HCEC 1CT (cell line): ENCODE data around the gene MTX3.

Experiments used
- DNase-seq: peaks from one replicate; pipeline ENCODE4 v3.0.0-alpha.2; 2017

MTX3 gene, protein sequence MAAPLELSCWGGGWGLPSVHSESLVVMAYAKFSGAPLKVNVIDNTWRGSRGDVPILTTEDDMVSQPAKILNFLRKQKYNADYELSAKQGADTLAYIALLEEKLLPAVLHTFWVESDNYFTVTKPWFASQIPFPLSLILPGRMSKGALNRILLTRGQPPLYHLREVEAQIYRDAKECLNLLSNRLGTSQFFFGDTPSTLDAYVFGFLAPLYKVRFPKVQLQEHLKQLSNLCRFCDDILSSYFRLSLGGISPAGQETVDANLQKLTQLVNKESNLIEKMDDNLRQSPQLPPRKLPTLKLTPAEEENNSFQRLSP

DNA sequence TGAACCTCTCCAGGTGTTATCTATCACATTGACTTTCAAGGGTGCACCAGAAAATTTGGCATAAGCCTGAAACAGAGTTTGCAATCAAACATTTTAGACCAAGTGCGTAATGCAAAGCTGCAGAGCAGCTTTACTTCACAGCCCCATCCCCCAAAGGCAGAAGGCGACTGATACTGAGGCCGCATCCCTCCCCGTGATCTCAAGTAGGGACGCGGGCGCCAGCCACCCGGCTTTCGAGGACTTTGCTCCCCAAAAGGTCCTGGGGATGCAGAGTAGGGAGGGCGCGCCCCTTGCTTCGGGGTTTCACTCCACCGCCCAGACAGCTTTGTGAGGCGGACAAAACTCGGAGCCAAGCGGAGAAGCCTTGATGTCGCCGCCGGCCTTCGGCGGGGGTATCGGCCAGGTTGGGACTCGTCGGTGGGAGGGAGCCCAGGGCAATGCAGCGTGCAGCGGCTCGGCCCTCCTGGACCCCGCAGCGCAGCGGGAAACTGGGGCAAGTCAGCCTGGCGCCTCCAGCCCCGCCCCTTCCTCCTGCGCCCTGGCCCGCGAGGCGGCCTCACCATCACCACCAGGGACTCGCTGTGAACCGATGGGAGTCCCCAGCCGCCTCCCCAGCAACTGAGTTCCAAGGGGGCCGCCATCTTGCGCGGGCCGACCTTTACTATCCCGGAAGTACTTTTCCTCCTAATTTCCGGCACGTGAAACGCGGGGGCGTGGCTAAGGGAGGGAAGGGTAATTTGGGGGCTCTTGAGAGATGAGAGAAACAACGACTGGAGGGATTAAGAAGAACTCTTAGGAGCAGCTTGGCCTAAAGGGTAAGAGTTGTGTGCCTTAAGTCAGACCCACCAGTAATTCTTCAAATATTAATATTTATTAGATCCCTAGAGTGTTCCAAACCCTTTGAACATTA lies at the start of gene MTX3:
Gene MTX3, minus strand, starts transcription at position 665 of the 910 bp plus-strand sequence. Its CDS starts 24 bp downstream, at position 641.
- DNase-seq = peak; percentile 84

DNA sequence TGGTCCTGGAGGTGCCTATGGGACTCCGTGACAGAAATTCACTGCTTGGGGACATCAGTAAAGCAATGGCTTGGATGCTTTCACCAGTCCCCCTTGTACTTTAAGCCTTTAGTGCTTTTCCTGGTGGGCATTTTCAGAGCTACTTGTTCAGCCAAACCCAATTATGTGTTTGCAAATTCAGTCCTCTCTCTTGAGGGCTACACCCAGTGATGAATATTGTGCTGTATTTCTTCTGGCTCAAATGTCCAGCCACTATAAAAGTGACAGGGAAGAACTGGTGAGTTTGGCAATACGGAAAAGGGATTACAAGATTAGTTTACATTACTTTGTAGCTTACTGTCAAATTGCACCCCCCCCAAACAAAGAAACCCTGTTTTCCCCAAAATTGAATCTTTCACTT lies 48.6 kb upstream of the MTX3 start:
- no peak for DNase-seq

DNA sequence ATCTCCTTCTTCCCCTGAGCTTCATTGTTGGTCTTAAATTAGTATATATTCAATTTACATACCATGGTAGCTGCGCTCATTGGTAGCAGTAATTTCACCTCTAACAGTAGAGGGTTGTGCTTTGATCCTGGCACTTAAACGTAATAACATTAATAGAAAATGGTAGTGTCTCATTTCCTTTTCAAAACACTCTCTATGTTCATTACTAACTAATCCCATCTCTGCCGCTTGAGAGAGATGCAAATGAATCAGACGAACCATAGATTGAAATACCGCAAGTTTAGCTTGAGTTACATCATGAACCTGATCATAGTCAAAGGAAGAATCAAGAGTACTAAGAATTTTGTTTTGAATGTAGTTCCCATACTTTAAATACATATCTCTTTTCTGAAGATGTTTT lies 46.3 kb upstream of the MTX3 start:
- DNase-seq = no peak

DNA sequence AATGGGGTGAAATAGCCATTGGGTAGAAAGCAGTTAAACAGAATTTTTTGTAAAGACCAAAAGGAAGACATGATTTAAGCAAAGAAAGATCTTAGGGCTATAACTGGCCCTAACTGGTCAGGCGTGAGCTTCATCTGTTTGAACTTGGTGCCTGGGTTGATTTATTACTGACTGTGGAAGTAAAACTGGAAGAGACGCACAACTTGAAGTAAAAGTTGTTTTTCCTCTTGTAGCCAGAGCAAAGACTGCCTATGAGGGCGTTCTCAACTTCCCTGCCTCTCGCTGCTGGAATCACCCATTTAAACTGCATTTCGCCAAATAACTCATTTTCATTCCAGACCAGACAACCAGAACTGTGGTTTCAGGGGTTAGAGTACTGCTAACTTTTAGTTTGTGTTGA lies 45.6 kb upstream of the MTX3 start:
- DNase-seq = no peak

DNA sequence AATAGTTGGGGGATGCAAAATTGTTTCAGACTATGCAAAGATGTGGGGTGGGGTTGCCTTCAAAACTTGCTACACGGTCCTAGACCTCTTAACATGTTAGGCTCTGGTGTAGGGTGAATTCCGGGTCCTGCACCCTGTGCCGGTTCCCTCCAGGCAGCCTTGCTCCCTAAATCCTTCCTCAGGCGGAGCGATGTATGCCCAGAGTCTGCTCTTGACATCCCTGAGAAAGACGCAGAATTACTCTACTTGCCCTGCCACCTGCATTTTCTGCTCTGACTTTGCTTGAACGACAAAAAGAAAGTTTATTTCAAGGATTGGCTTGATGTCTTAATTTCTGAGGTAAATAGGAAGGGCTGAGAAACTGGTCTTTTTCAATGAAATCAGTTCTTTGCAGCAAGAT lies 44.8 kb upstream of the MTX3 start:
- no peak for DNase-seq

DNA sequence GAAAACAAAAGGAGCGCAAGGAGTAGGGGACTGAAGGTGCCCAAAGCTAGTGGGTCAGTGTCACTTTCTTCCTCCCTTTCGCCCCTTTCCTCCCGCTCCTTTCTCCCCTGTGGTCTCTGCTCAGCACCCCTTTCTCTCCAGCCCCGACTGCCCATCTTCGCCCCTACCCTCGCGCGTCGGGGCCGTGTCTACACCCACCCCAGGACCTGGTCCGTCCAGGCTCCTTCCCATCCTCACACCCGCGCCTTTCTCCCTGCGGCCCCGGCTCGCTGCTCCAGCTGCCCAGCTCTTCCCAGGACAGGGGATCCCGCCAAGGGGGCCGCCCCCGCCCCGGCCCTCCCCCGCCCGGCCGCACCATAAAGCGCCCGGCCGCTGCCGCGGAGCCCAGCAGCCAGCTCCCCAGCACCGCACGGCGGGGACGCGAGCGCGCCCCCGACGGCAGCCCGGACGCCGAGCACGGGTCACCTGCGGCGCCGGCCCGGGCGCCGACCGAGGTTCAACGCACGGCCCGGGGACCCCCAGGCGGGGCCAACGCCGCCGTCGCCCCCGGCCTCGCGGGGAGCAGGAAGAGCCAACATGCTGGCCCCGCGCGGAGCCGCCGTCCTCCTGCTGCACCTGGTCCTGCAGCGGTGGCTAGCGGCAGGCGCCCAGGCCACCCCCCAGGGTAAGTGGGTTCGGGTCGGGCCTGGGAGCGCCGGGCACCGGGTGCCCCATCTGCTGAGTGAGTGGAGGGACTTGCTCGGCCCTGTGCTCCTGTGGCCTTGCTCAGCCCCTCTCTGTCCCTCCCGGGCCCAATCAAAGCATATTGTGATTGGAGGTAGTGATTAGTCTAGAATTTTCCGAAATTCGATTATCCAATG lies 44.1 kb upstream of the MTX3 start, which contains the start of gene THBS4:
Gene THBS4, plus strand, starts transcription at position 387 of the 860 bp plus-strand sequence. Its CDS starts 190 bp downstream, at position 577.
- DNase-seq = no peak

DNA sequence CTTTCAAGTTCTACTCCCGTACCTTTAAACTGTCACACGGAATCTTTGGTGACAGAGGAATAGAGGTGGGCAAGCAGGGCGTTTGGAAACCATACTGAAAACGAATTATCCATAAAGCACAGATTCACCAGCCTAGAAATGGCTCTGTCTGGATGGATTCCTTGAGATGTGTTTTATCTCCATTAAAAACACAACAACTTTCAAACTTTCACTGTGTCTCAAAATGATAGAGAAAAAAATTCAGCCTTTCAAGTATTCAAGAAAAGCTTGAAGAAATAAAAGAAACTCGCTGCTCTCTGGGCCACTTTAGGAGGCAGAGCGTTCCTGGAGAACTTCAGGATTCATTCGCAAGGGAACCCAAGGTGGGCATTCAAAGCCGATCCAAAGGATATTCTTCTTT lies 43.5 kb upstream of the MTX3 start:
- DNase-seq = no peak

DNA sequence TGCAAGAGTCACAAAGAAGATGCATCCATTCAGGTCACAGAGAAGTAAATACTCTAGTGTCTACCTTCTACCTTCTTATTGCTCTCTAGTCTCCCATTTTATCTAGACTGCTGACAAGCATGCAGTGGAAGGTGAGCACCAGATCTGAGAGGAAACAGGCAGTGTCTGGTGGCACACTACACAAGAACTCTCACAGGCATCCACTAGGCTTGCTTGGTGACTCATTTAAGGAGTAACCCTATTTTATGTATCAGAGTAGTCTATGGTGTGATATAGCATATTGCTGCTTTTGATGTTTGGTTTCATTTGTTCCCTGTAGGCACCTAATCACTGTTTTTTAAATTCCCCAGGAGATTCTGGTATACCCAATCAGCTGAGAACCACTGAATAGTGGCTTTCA lies 42.5 kb upstream of the MTX3 start:
- DNase-seq = no peak

DNA sequence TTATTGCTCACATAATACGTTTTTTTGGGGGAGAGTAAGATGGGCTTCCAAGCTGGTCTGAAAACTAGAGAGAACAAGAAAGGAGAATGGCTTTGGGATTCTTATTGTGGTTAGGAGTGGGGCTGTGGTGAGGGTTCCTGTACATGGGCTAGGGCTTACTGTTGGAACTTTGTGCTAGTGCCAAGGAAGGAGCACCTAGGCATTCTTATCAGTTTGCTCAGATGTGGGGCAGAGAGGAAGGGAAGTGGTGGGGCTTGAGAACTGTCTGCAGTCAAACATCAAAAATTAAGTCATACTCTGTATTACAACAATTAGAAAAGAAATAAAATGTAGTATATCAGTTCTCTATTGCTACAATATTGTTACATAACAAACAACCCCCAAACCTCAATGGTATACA lies 40.0 kb upstream of the MTX3 start:
- no peak for DNase-seq

DNA sequence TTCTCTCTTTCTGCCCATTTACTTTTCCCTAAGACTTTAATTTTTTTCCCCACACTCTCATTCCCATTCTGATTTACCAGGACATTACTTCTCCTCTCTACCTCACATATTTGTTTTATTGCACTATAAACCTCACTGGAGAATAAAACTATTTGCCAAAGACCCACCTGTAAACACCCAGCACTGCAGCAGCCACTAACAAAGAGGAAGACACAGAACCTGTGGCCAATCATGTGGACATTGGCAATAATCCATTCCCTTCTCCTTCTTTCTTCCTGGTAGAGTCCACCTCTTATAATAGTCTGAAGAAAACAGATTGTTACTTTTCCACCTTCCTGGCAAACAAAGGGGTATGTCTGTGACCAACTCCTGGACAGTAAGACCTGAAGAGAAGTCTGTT lies 35.8 kb upstream of the MTX3 start:
- DNase-seq = no peak

DNA sequence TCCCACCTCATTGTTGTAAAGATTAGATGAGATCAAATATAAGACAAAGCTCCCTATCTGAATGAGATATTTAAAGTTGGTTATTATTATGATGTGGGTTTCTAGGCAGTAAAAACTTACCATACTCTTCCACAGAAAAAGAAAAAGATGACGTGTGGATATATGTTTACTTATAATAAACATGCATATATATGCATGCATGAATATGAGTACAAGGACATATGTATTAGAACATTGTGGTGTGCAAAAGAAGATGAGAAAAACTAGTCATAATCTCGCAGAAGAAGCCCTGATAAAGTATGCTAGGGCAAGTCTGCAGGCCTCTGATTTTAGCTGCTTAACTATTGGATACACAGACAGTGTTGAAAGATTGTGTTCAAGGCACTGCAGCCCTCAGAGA lies 34.0 kb upstream of the MTX3 start:
- DNase-seq = no peak

DNA sequence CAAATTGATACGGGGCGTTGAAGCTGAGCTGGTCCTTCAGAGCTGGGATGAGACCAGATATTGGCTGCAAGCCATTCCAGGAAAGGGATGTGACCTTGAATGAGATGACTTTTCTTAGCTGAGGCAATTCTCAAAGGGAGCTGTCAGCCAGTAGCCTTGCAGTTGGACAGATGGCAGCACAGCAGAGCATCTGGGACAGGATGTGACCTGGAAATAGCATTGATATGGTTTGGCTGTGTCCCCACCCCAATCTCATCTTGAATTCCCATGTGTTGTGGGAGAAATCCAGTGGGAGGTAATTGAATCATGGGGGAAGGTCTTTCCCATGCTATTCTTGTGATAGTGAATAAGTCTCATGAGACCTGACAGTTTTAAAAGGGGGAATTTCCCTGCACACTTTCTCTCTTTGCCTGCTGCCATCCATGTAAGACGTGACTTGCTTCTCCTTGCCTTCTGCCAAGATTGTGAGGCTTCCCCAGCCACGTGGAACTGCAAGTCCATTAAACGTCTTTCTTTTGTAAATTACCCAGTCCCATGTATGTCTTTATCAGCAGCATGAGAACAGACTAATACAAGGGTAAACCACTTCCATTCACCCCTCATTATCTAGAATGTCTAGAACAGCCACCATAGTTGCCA lies 19.8 kb upstream of the MTX3 start:
- no peak for DNase-seq

DNA sequence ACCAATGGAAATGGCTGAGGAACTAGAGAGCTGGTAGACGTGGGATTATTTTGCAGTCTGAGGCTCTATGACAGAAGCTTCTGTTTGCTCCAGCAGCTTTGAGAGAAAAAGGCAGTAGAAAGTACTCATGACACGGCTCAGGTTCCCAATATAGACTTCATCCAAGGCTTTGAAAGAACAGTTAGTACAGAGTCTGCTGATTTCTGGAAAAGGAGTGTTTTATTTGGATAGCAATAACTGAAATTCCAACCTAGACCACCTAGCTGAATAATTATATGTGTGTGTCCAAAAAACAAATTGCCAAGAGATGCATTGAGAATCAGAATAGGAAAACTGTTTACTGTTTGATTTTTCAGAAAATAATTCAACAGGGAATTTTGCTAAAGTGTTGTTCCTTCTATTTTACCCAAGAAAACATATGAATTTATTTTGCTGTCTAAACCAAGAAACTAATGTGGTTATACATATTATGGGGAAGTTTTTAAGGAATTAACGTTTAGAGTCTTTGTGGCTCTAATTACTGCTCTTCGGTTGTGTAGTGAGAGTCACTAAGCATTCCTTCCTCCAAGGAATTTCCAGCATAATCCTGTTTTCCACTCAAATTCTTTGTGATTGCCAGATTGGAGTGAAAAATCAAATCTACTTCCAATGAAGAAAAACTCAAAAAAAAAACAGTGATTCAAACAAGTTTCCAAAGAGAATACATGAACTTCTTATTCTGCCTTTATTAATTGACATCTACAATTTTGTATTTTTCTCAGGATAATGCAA lies 18.1 kb upstream of the MTX3 start:
- DNase-seq = no peak

DNA sequence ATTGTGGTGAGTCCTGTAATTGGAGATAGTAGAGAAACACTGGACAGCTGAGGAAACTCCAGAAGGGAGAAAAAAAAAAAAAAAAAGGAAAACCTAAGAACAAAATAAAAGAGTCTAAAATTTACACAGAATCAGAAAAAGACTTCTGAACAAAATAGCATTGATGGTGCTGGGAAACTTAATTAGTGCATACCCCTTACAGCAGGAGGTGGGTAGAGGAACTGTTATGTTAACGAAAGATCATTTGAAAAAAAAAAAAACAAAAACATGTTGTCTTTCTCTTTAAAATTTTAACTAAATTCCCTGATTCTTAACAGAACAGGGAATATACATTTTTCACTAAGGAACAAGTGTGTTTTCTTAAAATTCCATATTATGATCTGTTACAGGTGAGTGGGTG lies 11.6 kb upstream of the MTX3 start:
- no peak for DNase-seq

DNA sequence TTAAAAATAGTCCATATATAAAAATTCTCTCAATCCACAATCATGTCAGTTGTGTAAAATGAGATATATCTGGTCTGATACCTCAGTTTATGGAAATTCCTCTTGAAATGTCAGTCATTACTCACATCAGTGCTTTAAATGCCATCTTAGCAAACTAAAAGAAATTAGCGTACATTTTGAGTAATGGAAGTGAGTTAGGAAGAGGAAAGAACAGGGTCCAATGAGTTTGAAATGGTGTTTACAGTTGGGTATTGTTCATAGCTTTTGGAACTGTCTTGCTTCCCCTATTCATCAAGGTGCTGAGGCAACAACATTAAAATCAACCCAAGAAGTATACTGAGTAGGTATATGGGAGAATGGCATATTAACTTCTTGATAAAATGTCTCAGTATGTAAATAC lies 8.7 kb upstream of the MTX3 start:
- no peak for DNase-seq

DNA sequence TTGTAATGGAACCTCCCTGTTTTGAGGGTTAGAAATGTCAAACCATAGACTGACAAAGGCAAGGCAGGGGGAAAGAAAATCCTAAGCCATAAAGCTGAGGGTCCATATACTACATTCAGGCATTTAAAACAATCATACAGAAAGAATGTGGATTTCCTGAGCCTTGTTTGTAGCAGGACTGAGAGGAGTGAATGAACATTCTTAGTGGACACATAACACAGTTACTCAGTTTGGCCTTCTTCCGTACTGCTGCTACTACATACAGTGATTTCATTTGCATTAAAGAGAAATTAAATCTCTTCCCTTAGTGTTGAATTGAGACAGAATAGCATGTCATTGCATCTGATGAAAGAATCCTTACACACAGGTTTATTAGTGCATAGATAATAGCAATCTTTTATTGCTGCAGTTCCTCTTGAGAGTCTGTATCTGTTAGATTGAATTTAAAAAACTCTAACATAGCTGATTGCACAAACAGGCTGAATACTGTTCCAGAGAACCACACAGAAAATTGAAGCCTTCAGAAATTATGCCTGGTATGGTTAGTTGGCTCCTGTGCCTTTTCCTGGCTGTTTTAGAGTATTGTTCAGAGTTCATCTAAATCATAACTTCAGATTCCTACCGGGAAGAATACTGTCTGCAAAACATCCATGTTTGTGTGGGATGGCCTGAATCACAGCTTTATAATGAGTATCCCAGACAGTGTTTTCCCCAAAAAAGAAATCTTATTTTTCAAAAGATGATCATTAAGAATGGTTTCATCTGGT lies 2.0 kb upstream of the MTX3 start:
- peak; percentile 3 for DNase-seq

DNA sequence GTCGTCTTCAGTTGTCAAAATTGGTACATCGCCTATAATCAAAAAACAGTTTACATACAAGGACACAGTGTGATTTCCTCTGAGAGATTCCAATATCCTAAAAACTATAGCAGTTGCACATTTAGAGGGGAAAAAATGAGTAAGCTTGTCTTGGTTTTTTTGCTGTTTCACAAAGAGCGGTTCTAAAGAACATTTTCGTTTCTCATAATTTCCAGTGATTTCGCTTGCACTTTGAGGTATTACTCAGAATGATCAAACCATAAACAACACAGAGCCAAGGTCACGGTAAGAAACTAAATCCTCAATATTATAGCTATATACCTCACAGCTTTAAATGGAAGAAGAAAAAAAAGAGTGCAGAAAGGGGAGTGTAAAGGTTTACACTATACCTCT lies 861 bp downstream of the MTX3 start:
- DNase-seq = peak; percentile 42

DNA sequence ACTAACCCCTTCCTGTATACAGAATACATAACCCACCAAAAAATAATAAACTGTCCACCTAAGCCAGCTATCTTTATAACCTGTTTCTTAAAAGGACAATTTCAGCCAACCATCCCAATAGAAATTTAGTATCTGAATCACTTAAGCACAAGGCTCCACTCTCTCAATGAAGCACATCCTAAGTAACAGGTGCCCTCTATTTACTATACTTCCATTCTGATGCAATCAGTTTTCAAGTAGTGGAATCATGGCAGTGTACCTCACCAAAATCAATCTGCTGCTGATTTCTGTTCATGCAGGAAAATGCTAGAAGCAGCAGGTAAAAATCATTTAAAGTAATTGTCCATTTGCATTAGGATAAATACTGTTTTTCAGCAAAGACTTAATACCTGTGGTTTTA lies 4.8 kb downstream of the MTX3 start:
- no peak for DNase-seq

DNA sequence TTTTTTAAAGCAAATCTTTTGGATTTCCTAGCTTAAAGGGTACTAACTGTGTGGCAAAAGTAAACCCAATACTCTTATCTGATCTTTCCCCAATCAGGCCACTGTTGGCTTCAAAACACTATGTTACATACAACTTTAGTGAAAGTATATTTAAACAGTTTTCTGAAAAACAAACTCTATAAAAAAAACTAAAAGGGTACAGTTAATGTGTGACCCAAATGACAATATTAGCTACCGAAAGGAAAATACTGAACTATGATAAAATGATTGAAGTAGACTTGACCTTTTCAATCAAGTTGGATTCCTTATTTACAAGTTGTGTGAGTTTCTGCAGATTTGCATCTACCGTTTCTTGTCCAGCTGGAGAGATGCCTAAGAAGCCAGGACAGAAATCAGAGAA lies 5.8 kb downstream of the MTX3 start:
- no peak for DNase-seq

DNA sequence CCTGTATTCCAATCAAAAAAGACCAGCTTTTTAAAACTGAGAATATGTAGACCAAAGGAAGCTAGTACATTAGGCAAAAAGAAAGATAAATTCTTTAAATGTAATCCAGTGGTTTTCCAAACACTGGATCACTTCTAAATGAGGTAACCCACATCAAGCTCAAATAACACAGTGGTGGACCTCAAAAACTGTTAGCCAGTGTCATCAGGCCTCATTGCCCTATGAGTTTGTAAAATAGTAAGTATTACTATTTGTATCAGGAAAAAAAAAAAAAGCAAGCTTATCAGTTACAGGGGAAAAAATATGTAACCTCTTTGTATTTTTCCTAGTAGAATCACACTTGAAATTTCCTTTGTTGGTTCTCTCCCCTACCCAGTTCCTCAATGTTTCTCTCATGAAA lies 6.7 kb downstream of the MTX3 start:
- DNase-seq = no peak

DNA sequence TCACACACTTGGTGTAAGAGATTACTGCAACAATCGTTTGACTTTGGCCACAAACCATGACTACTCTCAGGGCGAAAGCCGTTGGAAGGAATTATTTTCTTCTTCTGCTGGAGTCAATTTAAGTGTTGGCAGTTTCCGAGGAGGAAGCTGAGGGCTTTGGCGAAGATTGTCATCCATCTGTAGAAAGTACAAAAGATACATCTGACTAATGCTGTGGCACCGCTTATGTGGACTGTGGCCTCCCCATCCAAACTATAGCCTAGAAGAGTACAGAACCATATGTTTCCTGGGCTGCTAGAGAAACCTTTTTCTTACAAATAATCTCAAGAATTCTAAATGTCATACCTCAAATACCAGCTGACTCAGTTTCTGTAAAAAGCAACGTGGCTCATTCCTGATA lies 7.4 kb downstream of the MTX3 start:
- no peak for DNase-seq
